GM21723 (cell line): ENCODE measurements around the gene H2BW2.
"Not testable (repeated sequence)": the region's sequence is repeated elsewhere in the genome, so short reads cannot be mapped to it uniquely, and the experiment has no call there.

Source experiments
- ATAC-seq: cut with Tn5 transposase; IDR thresholded peaks from one replicate; pipeline ENCODE4 v1.9.1; 2021; ENCODE audit warnings: mild to moderate bottlenecking, moderate library complexity; ENCODE audit not compliant: unreplicated experiment

The H2BW2 gene

GRCh38 chrX:104039689-104040505, at the start of gene H2BW2:
H2BW2 (plus strand) TSS chrX:104039956; CDS start chrX:104039995, 39 bp downstream.
- ATAC-seq = no peak

- peak; percentile 72 for ATAC-seq
Observed at GRCh38 chrX:103999234-103999633, 40.5 kb upstream of the H2BW2 start.

GRCh38 chrX:104008831-104009230, 30.9 kb upstream of the H2BW2 start:
- ATAC-seq = no peak

GRCh38 chrX:104013158-104013557, 26.6 kb upstream of the H2BW2 start:
- no peak for ATAC-seq

- no peak for ATAC-seq
Observed at GRCh38 chrX:104013606-104014005, 26.1 kb upstream of the H2BW2 start, which contains the start of gene H2BW1. H2BW1 (minus strand) TSS chrX:104013708; CDS start chrX:104013576, 132 bp downstream.

GRCh38 chrX:104015576-104015975, 24.2 kb upstream of the H2BW2 start:
- ATAC-seq = not testable (repeated sequence)

- no peak for ATAC-seq
Observed at GRCh38 chrX:104018126-104018525, 21.6 kb upstream of the H2BW2 start.

- no peak for ATAC-seq
Observed at GRCh38 chrX:104041003-104041402, 1.2 kb downstream of the H2BW2 start.

GRCh38 chrX:104045642-104046041, 5.9 kb downstream of the H2BW2 start:
- ATAC-seq = no peak

- no peak for ATAC-seq
Observed at GRCh38 chrX:104047171-104047570, 7.4 kb downstream of the H2BW2 start.

GRCh38 chrX:104054956-104055355, 15.2 kb downstream of the H2BW2 start:
- ATAC-seq = not testable (repeated sequence)

- ATAC-seq = not testable (repeated sequence)
Observed at GRCh38 chrX:104062636-104063035, 22.9 kb downstream of the H2BW2 start.

- peak; percentile 99 for ATAC-seq
Observed at GRCh38 chrX:104075778-104076445, 36.2 kb downstream of the H2BW2 start, which contains the start of gene TMSB15C. TMSB15C (minus strand) TSS chrX:104076236.

- not testable (repeated sequence) for ATAC-seq
Observed at GRCh38 chrX:104077854-104078253, 38.1 kb downstream of the H2BW2 start.

GRCh38 chrX:104084063-104084462, 44.3 kb downstream of the H2BW2 start:
- no peak for ATAC-seq

GRCh38 chrX:104084534-104085277, 45.0 kb downstream of the H2BW2 start:
- ATAC-seq = no peak

GRCh38 chrX:104085477-104085876, 45.7 kb downstream of the H2BW2 start:
- no peak for ATAC-seq

GRCh38 chrX:104085919-104086318, 46.2 kb downstream of the H2BW2 start:
- ATAC-seq = no peak
